GM21423 (cell line): ENCODE results near the gene HYI.

Experiments used
- ATAC-seq: cut with Tn5 transposase; IDR thresholded peaks from one replicate; pipeline ENCODE4 v1.9.1; 2021; ENCODE audit warnings: mild to moderate bottlenecking, moderate library complexity; ENCODE audit not compliant: unreplicated experiment

The HYI gene

GRCh38 chr1:43445606-43446387 is 7.9 kb downstream of the HYI start:
- ATAC-seq, result no peak

- no peak for ATAC-seq
Measured at GRCh38 chr1:43444836-43445235, 8.9 kb downstream of the HYI start.

GRCh38 chr1:43444151-43444828 is 9.4 kb downstream of the HYI start:
- ATAC-seq, result no peak

GRCh38 chr1:43443197-43443946 is 10.4 kb downstream of the HYI start:
- no peak for ATAC-seq

GRCh38 chr1:43442756-43443155 is 11.0 kb downstream of the HYI start:
- no peak for ATAC-seq

- ATAC-seq, result no peak
Measured at GRCh38 chr1:43441894-43442637, 11.7 kb downstream of the HYI start.

- no peak for ATAC-seq
Measured at GRCh38 chr1:43441166-43441893, 12.4 kb downstream of the HYI start.

GRCh38 chr1:43440358-43440757 is 13.4 kb downstream of the HYI start:
- no peak for ATAC-seq

- ATAC-seq, result no peak
Measured at GRCh38 chr1:43439781-43440180, 13.9 kb downstream of the HYI start.

GRCh38 chr1:43438953-43439581 is 14.7 kb downstream of the HYI start:
- ATAC-seq, result no peak

GRCh38 chr1:43438576-43438952 is 15.2 kb downstream of the HYI start:
- no peak for ATAC-seq

GRCh38 chr1:43438006-43438405 is 15.7 kb downstream of the HYI start:
- no peak for ATAC-seq

- ATAC-seq, result no peak
Measured at GRCh38 chr1:43437031-43437973, 16.4 kb downstream of the HYI start.

GRCh38 chr1:43436371-43436770 is 17.4 kb downstream of the HYI start:
- no peak for ATAC-seq

- no peak for ATAC-seq
Measured at GRCh38 chr1:43435146-43436145, 18.3 kb downstream of the HYI start.

GRCh38 chr1:43434256-43434655 is 19.5 kb downstream of the HYI start:
- no peak for ATAC-seq

GRCh38 chr1:43432907-43433306 is 20.8 kb downstream of the HYI start:
- no peak for ATAC-seq
